IMR-90 (cell line): ENCODE results near the gene FGGY. TPM values are rescaled to one million over a fixed set of nuclear protein-coding genes. Genes with fewer than 3 reads are reported as not detected.
A peak's percentile ranks its signal among the peaks of the same experiment; 100 is the strongest.

ENCODE experiments used
- ATAC-seq: fragments of 200-7000 bp; cut with Tn5 transposase; 2 replicates; pipeline ENCODE4 v1.9.1; 2020; ENCODE audit warnings: low read depth, mild to moderate bottlenecking, moderate library complexity
- BruUV-seq: library from RNA; stranded (reverse); fragments of 400-500 nt; replicated peaks from 2 replicates; lab custom pipeline; 2021; lab: Mats Ljungman, UMichigan
- CTCF ChIA-PET: fragments of 300-600 bp; formaldehyde crosslinking; extraction: SDS; loops from one replicate; lab custom pipeline; 2021; ENCODE audit warnings: antibody characterized with exemption; lab: Yijun Ruan, JAX
- POLR2A ChIA-PET: fragments of 300-600 bp; sonication (Branson Sonifier 250); formaldehyde crosslinking; loops from one replicate; lab custom pipeline; 2022; ENCODE audit warnings: antibody characterized with exemption; ENCODE audit not compliant: unreplicated experiment; lab: Charles Lee
- DNase-seq: peaks from one replicate; pipeline ENCODE4 v3.0.0; 2013
- H2AFZ ChIP-seq: replicated peaks from 2 replicates; pipeline ENCODE3; 2013; ENCODE audit warnings: low read length, mild to moderate bottlenecking; ENCODE audit not compliant: poor library complexity
- H2AK5ac ChIP-seq: 2 replicates; pipeline ENCODE4 v1.6.1; 2013; ENCODE audit warnings: low read depth, low read length, inconsistent platforms
- H2AK9ac ChIP-seq: replicated peaks from 2 replicates; pipeline ENCODE3; 2013; ENCODE audit warnings: mild to moderate bottlenecking, low read depth, low read length, moderate library complexity; ENCODE audit not compliant: poor library complexity
- H2BK120ac ChIP-seq: 2 replicates; pipeline ENCODE4 v1.6.1; 2013; ENCODE audit warnings: low read depth, low read length, inconsistent platforms
- H2BK15ac ChIP-seq: 3 replicates; pipeline ENCODE4 v1.6.1; 2013; ENCODE audit warnings: low read depth, low read length, inconsistent platforms
- H2BK20ac ChIP-seq: 2 replicates; pipeline ENCODE4 v1.6.1; 2013; ENCODE audit warnings: low read depth, mild to moderate bottlenecking, inconsistent platforms, low read length, moderate library complexity
- H2BK5ac ChIP-seq: 2 replicates; pipeline ENCODE4 v1.6.1; 2013; ENCODE audit warnings: mild to moderate bottlenecking, low read depth, low read length, inconsistent platforms; ENCODE audit not compliant: poor library complexity, severe bottlenecking
- H3K14ac ChIP-seq: replicated peaks from 2 replicates; pipeline ENCODE4 v1.6.1; 2013; ENCODE audit warnings: low read depth, low read length, inconsistent platforms
- H3K18ac ChIP-seq: 2 replicates; pipeline ENCODE4 v1.6.1; 2013; ENCODE audit warnings: low read depth, low read length, control low read depth
- H3K23ac ChIP-seq: 2 replicates; pipeline ENCODE4 v1.6.1; 2013; ENCODE audit warnings: low read depth, low read length, inconsistent platforms
- H3K27ac ChIP-seq: 2 replicates; pipeline ENCODE4 v1.5.1; 2013; ENCODE audit warnings: mild to moderate bottlenecking, control low read depth, low read length; ENCODE audit not compliant: insufficient read depth
- H3K27me3 ChIP-seq: 2 replicates; pipeline ENCODE4 v1.6.1; 2013; ENCODE audit warnings: low read length; ENCODE audit not compliant: control insufficient read depth, insufficient read depth
- H3K36me3 ChIP-seq: 2 replicates; pipeline ENCODE4 v1.6.1; 2013; ENCODE audit warnings: low read length, mixed read lengths; ENCODE audit not compliant: control insufficient read depth, insufficient read depth
- H3K4ac ChIP-seq: 2 replicates; pipeline ENCODE4 v1.6.1; 2013; ENCODE audit warnings: low read depth, low read length, inconsistent platforms
- H3K4me1 ChIP-seq: 2 replicates; pipeline ENCODE4 v1.6.1; 2013; ENCODE audit warnings: low read length, mixed read lengths; ENCODE audit not compliant: control insufficient read depth, insufficient read depth
- H3K4me2 ChIP-seq: 2 replicates; pipeline ENCODE4 v1.6.1; 2013; ENCODE audit warnings: low read depth, mild to moderate bottlenecking, control low read depth, low read length, moderate library complexity
- H3K4me3 ChIP-seq: 2 replicates; pipeline ENCODE4 v1.5.1; 2013; ENCODE audit warnings: low read depth, mild to moderate bottlenecking, control low read depth, low read length, moderate library complexity; ENCODE audit not compliant: insufficient read depth
- H3K56ac ChIP-seq: 2 replicates; pipeline ENCODE4 v1.6.1; 2013; ENCODE audit warnings: low read length, inconsistent platforms; ENCODE audit not compliant: insufficient read depth; ENCODE audit errors: extremely low read depth
- H3K79me1 ChIP-seq, 2 experiments: 2 replicates each; pipeline ENCODE4 v1.6.1; 2013; ENCODE audit warnings: low read length in 2 of 2, inconsistent platforms in 1 of 2, low read depth in 1 of 2
- H3K9ac ChIP-seq: 2 replicates; pipeline ENCODE4 v1.6.1; 2013; ENCODE audit warnings: low read depth, low read length, control low read depth
- H3K9me1 ChIP-seq: 2 replicates; pipeline ENCODE4 v1.6.1; 2013; ENCODE audit warnings: low read length, inconsistent platforms; ENCODE audit not compliant: insufficient read depth
- H3K9me3 ChIP-seq: 2 replicates; pipeline ENCODE4 v1.6.1; 2013; ENCODE audit warnings: low read length; ENCODE audit not compliant: control insufficient read depth, insufficient read depth
- H4K20me1 ChIP-seq: 2 replicates; pipeline ENCODE4 v1.6.1; 2013; ENCODE audit warnings: low read length, inconsistent platforms; ENCODE audit not compliant: insufficient read depth
- H4K5ac ChIP-seq: 2 replicates; pipeline ENCODE4 v1.6.1; 2013; ENCODE audit warnings: mild to moderate bottlenecking, low read depth, low read length, control low read depth
- H4K8ac ChIP-seq, 2 experiments: 2 replicates each; pipeline ENCODE4 v1.6.1; 2013; ENCODE audit warnings: low read depth in 2 of 2, low read length in 2 of 2, control low read depth in 1 of 2, inconsistent platforms in 1 of 2
- H4K91ac ChIP-seq: 2 replicates; pipeline ENCODE4 v1.6.1; 2013; ENCODE audit warnings: low read depth, low read length, inconsistent platforms; ENCODE audit not compliant: insufficient read depth
- BHLHE40 ChIP-seq: fragments of 150-350 bp; IDR thresholded peaks from 2 replicates; pipeline ENCODE4 v1.6.1; 2016; ENCODE audit warnings: mild to moderate bottlenecking, low read depth, low read length
- CEBPB ChIP-seq: IDR thresholded peaks from 2 replicates; pipeline ENCODE4 v1.6.1; 2012; ENCODE audit warnings: low read depth, low read length, improper control_type of control experiment
- CHD1 ChIP-seq: IDR thresholded peaks from 2 replicates; pipeline ENCODE4 v1.6.1; 2012; ENCODE audit warnings: low read depth, low read length, improper control_type of control experiment
- CTCF ChIP-seq: conservative IDR thresholded peaks from 2 replicates; pipeline ENCODE4 v1.5.1; 2012; ENCODE audit warnings: mild to moderate bottlenecking, low read depth, low read length, improper control_type of control experiment
- FOS ChIP-seq: fragments of 150-350 bp; IDR thresholded peaks from 2 replicates; pipeline ENCODE4 v1.6.1; 2016; ENCODE audit warnings: low read depth, low read length
- MAFK ChIP-seq: IDR thresholded peaks from 2 replicates; pipeline ENCODE4 v1.6.1; 2012; ENCODE audit warnings: low read depth, low read length, improper control_type of control experiment
- MAZ ChIP-seq: IDR thresholded peaks from 2 replicates; pipeline ENCODE4 v1.6.1; 2012; ENCODE audit warnings: low read depth, mild to moderate bottlenecking, low read length, improper control_type of control experiment, moderate library complexity, borderline replicate concordance
- MXI1 ChIP-seq: IDR thresholded peaks from 2 replicates; pipeline ENCODE4 v1.6.1; 2012; ENCODE audit warnings: low read depth, mild to moderate bottlenecking, low read length, moderate library complexity, borderline replicate concordance
- NFE2L2 ChIP-seq: fragments of 150-350 bp; IDR thresholded peaks from 2 replicates; pipeline ENCODE4 v1.6.1; 2016; ENCODE audit warnings: low read depth, mild to moderate bottlenecking, low read length
- POLR2A ChIP-seq: IDR thresholded peaks from 2 replicates; pipeline ENCODE4 v1.6.1; 2012; ENCODE audit warnings: mild to moderate bottlenecking, low read depth, low read length
- RAD21 ChIP-seq: IDR thresholded peaks from 2 replicates; pipeline ENCODE4 v1.6.1; 2012; ENCODE audit warnings: low read length, improper control_type of control experiment
- RCOR1 ChIP-seq: IDR thresholded peaks from 2 replicates; pipeline ENCODE4 v1.6.1; 2012; ENCODE audit warnings: mild to moderate bottlenecking, low read length, improper control_type of control experiment; ENCODE audit not compliant: insufficient replicate concordance
- RFX5 ChIP-seq: IDR thresholded peaks from 2 replicates; pipeline ENCODE4 v1.8.0; 2012; ENCODE audit warnings: low read depth, mild to moderate bottlenecking, low read length, moderate library complexity
- SMC3 ChIP-seq: fragments of 150-350 bp; IDR thresholded peaks from 2 replicates; pipeline ENCODE4 v1.6.1; 2016; ENCODE audit warnings: low read depth, mild to moderate bottlenecking, antibody characterized with exemption, low read length, moderate library complexity
- WGBS, 2 experiments: methylation state at CpG; one replicate each; pipeline versions ENCODE4 v1.1.5 to v1.1.7; 2013; ENCODE audit warnings: missing lambda C conversion rate in 2 of 2; ENCODE audit not compliant: insufficient read length in 1 of 2; ENCODE audit errors: extremely low coverage in 2 of 2; 5-methylcytosine and 5-hydroxymethylcytosine counted together
- dilution Hi-C: fragments of 300-500 bp; cut with HindIII; formaldehyde crosslinking; loops from one replicate; pipeline ENCODE4 v1.14.3; 2018; ENCODE audit warnings: low sequenced_read_pairs; ENCODE audit not compliant: unreplicated experiment
- in situ Hi-C: fragments of 300-500 bp; cut with MboI; formaldehyde crosslinking; loops from 3 replicates; pipeline ENCODE4 v1.14.3; 2019; ENCODE audit warnings: low sequenced_read_pairs, inconsistent platforms, mixed read lengths
- intact Hi-C: fragments of 100-400 bp; cut with micrococcal nuclease; formaldehyde crosslinking; loops from 2 replicates; pipeline ENCODE4 v1.10.0; 2022
- polyA plus RNA-seq, 3 experiments: library from polyadenylated mRNA; depleted of rRNA; stranded (reverse); fragments of >200 nt; gene quantifications; 2 replicates each; pipeline ENCODE4 v1.2.3, GENCODE V29; 2012; ENCODE audit warnings: low replicate concordance in 1 of 3
- total RNA-seq: library from RNA; depleted of rRNA; stranded (reverse); fragments of >200 nt; gene quantifications from 2 replicates; pipeline ENCODE4 v1.2.3, GENCODE V29; 2012
- TF ChIP-seq, protein P1 (sequence below): fragments of 150-350 bp; IDR thresholded peaks from 2 replicates; pipeline ENCODE4 v1.6.1; 2016; ENCODE audit warnings: low read depth, mild to moderate bottlenecking, low read length, moderate library complexity, borderline replicate concordance
- TF ChIP-seq, protein P2 (sequence below): fragments of 150-350 bp; IDR thresholded peaks from 2 replicates; pipeline ENCODE4 v1.6.1; 2017; ENCODE audit warnings: mild to moderate bottlenecking, antibody characterized with exemption, low read length, low read depth

Gene FGGY
- total and polyA plus RNA-seq, 2 of the 4 experiments (the other 2 are of a cell fraction) = 5.6 to 14.0 TPM

GRCh38 chr1:59317780-59318179 is 20.9 kb downstream of the FGGY start:
- intact Hi-C loops = loop anchor here (5.0 kb wide), 1 partner anchor 380 kb away; no protein-coding TSS in a partner anchor
- no peak overlapping the region for H3K27ac ChIP-seq
- no peak overlapping the region for H2AK9ac ChIP-seq
- no peak for TF ChIP-seq POLR2A
- TF ChIP-seq MAFK = no peak
- TF ChIP-seq RFX5 = no peak
- TF ChIP-seq, protein P1, sequence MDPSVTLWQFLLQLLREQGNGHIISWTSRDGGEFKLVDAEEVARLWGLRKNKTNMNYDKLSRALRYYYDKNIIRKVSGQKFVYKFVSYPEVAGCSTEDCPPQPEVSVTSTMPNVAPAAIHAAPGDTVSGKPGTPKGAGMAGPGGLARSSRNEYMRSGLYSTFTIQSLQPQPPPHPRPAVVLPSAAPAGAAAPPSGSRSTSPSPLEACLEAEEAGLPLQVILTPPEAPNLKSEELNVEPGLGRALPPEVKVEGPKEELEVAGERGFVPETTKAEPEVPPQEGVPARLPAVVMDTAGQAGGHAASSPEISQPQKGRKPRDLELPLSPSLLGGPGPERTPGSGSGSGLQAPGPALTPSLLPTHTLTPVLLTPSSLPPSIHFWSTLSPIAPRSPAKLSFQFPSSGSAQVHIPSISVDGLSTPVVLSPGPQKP = no peak
- no peak for TF ChIP-seq CHD1
- no peak for TF ChIP-seq RAD21
- no peak for TF ChIP-seq MXI1
- no peak for TF ChIP-seq FOS
- TF ChIP-seq NFE2L2 = no peak
- TF ChIP-seq, protein P2, sequence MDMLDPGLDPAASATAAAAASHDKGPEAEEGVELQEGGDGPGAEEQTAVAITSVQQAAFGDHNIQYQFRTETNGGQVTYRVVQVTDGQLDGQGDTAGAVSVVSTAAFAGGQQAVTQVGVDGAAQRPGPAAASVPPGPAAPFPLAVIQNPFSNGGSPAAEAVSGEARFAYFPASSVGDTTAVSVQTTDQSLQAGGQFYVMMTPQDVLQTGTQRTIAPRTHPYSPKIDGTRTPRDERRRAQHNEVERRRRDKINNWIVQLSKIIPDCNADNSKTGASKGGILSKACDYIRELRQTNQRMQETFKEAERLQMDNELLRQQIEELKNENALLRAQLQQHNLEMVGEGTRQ = no peak
- no peak for TF ChIP-seq CEBPB
- TF ChIP-seq CTCF = no peak
- no peak for TF ChIP-seq MAZ
- no peak for TF ChIP-seq BHLHE40
- no peak for TF ChIP-seq RCOR1
- no peak for TF ChIP-seq SMC3
- H3K9me3 ChIP-seq = no peaks in the 10 kb centered on the region
- H2BK120ac ChIP-seq = no peak overlapping the region
- ATAC-seq (no peak), DNase-seq (no peak)
- 0 out of 2 replicates have a peak, but pooled peaks cover 3% of the 10 kb centered on the region for H3K9me1 ChIP-seq
- H2BK15ac ChIP-seq = no peak overlapping the region
- no peaks in the 10 kb centered on the region for H3K27me3 ChIP-seq
- no peak overlapping the region for H3K4ac ChIP-seq
- H2BK5ac ChIP-seq = no peak overlapping the region
- H2AK5ac ChIP-seq = no peak overlapping the region
- no TSS peak for BruUV-seq
- H2AFZ ChIP-seq = no peak overlapping the region
- H3K9ac ChIP-seq = no peak overlapping the region
- dilution Hi-C loops = no loop called here
- H3K23ac ChIP-seq = no peak overlapping the region
- H3K4me3 ChIP-seq = no peak overlapping the region
- no peaks in the 10 kb centered on the region for H3K36me3 ChIP-seq
- H4K8ac ChIP-seq = no peak overlapping the region
- no peaks in the 10 kb centered on the region for H3K79me1 ChIP-seq
- no peak overlapping the region for H4K5ac ChIP-seq
- no peak overlapping the region for H3K56ac ChIP-seq
- H3K18ac ChIP-seq = 0 out of 2 replicates have a peak overlapping the region, but pooled peaks have one; percentile 14
- peaks cover 7% of the 10 kb centered on the region for H3K4me1 ChIP-seq
- ChIA-PET CTCF (no interaction called here), POLR2A (no interaction called here)
- 100% methylated on average over 1 of the region's 2 CpGs; no CpG with 5 or more reads in 1 of the 2 experiments for WGBS, 2 experiments
- no peak overlapping the region for H2BK20ac ChIP-seq
- H3K4me2 ChIP-seq = no peak overlapping the region
- in situ Hi-C loops = no loop called here
- H3K14ac ChIP-seq = no peak overlapping the region
- H4K91ac ChIP-seq = no peak overlapping the region
- no peaks in the 10 kb centered on the region for H4K20me1 ChIP-seq
